Panc1 (cell line): ENCODE measurements around the gene HTR1D. TPM values are rescaled to one million over a fixed set of nuclear protein-coding genes. Genes with fewer than 3 reads are reported as not detected.
"Not testable (repeated sequence)": the region's sequence is repeated elsewhere in the genome, so short reads cannot be mapped to it uniquely, and the experiment has no call there.

Experiments used
- ATAC-seq: fragments of 200-7000 bp; cut with Tn5 transposase; 2 replicates; pipeline ENCODE4 v1.9.1; 2020; ENCODE audit warnings: mild to moderate bottlenecking, moderate library complexity
- BruUV-seq: library from RNA; stranded (reverse); fragments of 400-500 nt; replicated peaks from 2 replicates; lab custom pipeline; 2021; lab: Mats Ljungman, UMichigan
- CTCF ChIA-PET: fragments of 300-600 bp; sonication (Branson Sonifier 250); formaldehyde crosslinking; loops from one replicate; lab custom pipeline; 2022; ENCODE audit warnings: antibody characterized with exemption; lab: Charles Lee
- POLR2A ChIA-PET: fragments of 300-600 bp; sonication (Branson Sonifier 250); formaldehyde crosslinking; loops from one replicate; lab custom pipeline; 2022; ENCODE audit warnings: antibody characterized with exemption; lab: Charles Lee
- DNase-seq: peaks from one replicate; pipeline ENCODE4 v3.0.0-alpha.2; 2010; ENCODE audit warnings: low read depth, low spot score
- H3K27ac ChIP-seq: 2 replicates; pipeline ENCODE4 v1.5.1; 2011; ENCODE audit warnings: mild to moderate bottlenecking, low read length, inconsistent platforms
- H3K27me3 ChIP-seq: fragments of 200-500 bp; sonication (Bioruptor generic); 2 replicates; pipeline ENCODE4 v1.6.0; 2014; ENCODE audit warnings: low read length, inconsistent platforms; ENCODE audit not compliant: control insufficient read depth, insufficient read depth
- H3K36me3 ChIP-seq: fragments of 200-500 bp; sonication (Bioruptor generic); 2 replicates; pipeline ENCODE4 v1.5.1; 2014; ENCODE audit warnings: inconsistent platforms, mild to moderate bottlenecking, low read length, moderate library complexity; ENCODE audit not compliant: control insufficient read depth, insufficient read depth
- H3K4me1 ChIP-seq: 2 replicates; pipeline ENCODE4 v1.5.1; 2011; ENCODE audit warnings: inconsistent platforms, mild to moderate bottlenecking, low read length, moderate library complexity; ENCODE audit not compliant: control insufficient read depth, insufficient read depth
- H3K4me3 ChIP-seq, 2 experiments: 2 replicates each; pipeline ENCODE4 v1.5.1; 2011 to 2012; ENCODE audit warnings: low read depth in 2 of 2, low read length in 2 of 2, mild to moderate bottlenecking in 2 of 2, inconsistent platforms in 1 of 2, moderate library complexity in 1 of 2
- H3K9me3 ChIP-seq: fragments of 200-500 bp; sonication (Bioruptor generic); 2 replicates; pipeline ENCODE4 v1.5.1; 2014; ENCODE audit warnings: low read depth, mild to moderate bottlenecking, inconsistent platforms, low read length, moderate library complexity; ENCODE audit not compliant: control insufficient read depth, insufficient read depth
- CTCF ChIP-seq: fragments of 450-650 bp; IDR thresholded peaks from 2 replicates; pipeline ENCODE4 v1.5.1; 2017; ENCODE audit warnings: mild to moderate bottlenecking
- POLR2AphosphoS5 ChIP-seq: IDR thresholded peaks from 2 replicates; pipeline ENCODE4 v1.6.1; 2012; ENCODE audit warnings: mild to moderate bottlenecking, low read depth, low read length, moderate library complexity
- REST ChIP-seq, 2 experiments: IDR thresholded peaks; 2 replicates each; pipeline ENCODE4 v1.6.1; 2011 to 2012; ENCODE audit warnings: low read depth in 2 of 2, control low read depth in 1 of 2, low read length in 1 of 2, mild to moderate bottlenecking in 1 of 2, moderate library complexity in 1 of 2; ENCODE audit not compliant: insufficient read depth in 1 of 2
- SIN3A ChIP-seq: IDR thresholded peaks from 2 replicates; pipeline ENCODE4 v1.6.1; 2012; ENCODE audit warnings: low read depth, mild to moderate bottlenecking, low read length, moderate library complexity, borderline replicate concordance; ENCODE audit not compliant: insufficient read depth
- TCF7L2 ChIP-seq: IDR thresholded peaks from 2 replicates; pipeline ENCODE4 v1.6.1; 2011; ENCODE audit warnings: mild to moderate bottlenecking, low read depth, low read length, inconsistent platforms
- in situ Hi-C: cut with HindIII; loops from 2 replicates; pipeline ENCODE4 v1.10.0; 2016; ENCODE audit warnings: low sequenced_read_pairs, low pct_unique_long_range_greater_than_20kb
- intact Hi-C: fragments of 100-400 bp; cut with micrococcal nuclease; formaldehyde crosslinking; loops from one replicate; pipeline ENCODE4 v1.10.0; 2022; ENCODE audit not compliant: unreplicated experiment
- total RNA-seq: library from RNA; stranded (reverse); gene quantifications from one replicate; pipeline ENCODE4 v1.2.1, GENCODE V29; 2021; ENCODE audit not compliant: unreplicated experiment

Gene HTR1D
- total RNA-seq, 1 experiment from 2014 or later: 3.5 TPM

GRCh38 chr1:23227806-23228205 lies 10.5 kb upstream of the HTR1D start:
- TF ChIP-seq SIN3A (no peak), TCF7L2 (no peak), REST (IDR thresholded peaks at IDR 0.05; ENCODE audit: insufficient read depth in 1 of 2, low read depth in 2 of 2, low read length in 1 of 2) (no peak)
- CTCF ChIA-PET: interaction anchor here (1.0 kb wide), 1 partner anchor 35 kb away, joined by 4 read pairs; no protein-coding TSS in a partner anchor
- no peak overlapping the region for H3K4me3 ChIP-seq
- H3K9me3 ChIP-seq: no peaks in the 10 kb centered on the region
- in situ Hi-C loops: no loop called here
- no peak for DNase-seq
- no peaks in the 10 kb centered on the region for H3K27me3 ChIP-seq
- no TSS peak for BruUV-seq
- POLR2A ChIA-PET: interaction anchor here (0.6 kb wide), 1 partner anchor 1272 kb away, joined by 4 read pairs; no protein-coding TSS in a partner anchor
- intact Hi-C loops: loop anchor here (10.0 kb wide), 1 partner anchor 47 kb away; no protein-coding TSS in a partner anchor
- no peaks in the 10 kb centered on the region for H3K36me3 ChIP-seq
- peaks cover 6% of the 10 kb centered on the region for H3K4me1 ChIP-seq
- no peak overlapping the region for H3K27ac ChIP-seq
- no peak for ATAC-seq

- no peak for TF ChIP-seq CTCF
- TF ChIP-seq SIN3A: no peak
- TF ChIP-seq TCF7L2: no peak
- TF ChIP-seq POLR2AphosphoS5: no peak
- no peak for TF ChIP-seq REST (IDR thresholded peaks at IDR 0.05; ENCODE audit: insufficient read depth in 1 of 2, low read depth in 2 of 2, low read length in 1 of 2)
- peak; percentile 50 for ATAC-seq
- Histone ChIP-seq H3K27ac (no peak overlapping the region; the same call in 1 of the 2 replicates), H3K36me3 (no peaks in the 10 kb centered on the region), H3K4me1 (peaks cover 6% of the 10 kb centered on the region), H3K9me3 (no peaks in the 10 kb centered on the region), H3K4me3 (no peak overlapping the region), H3K27me3 (no peaks in the 10 kb centered on the region)
- intact Hi-C loops (loop anchor here (10.0 kb wide), 1 partner anchor 50 kb away; no protein-coding TSS in a partner anchor), in situ Hi-C loops (no loop called here)
- ChIA-PET CTCF (no interaction called here), POLR2A (no interaction called here)
- no peak for DNase-seq
- BruUV-seq: no TSS peak
Measured at GRCh38 chr1:23224739-23225648, 7.7 kb upstream of the HTR1D start.

- ATAC-seq, H3K9me3 ChIP-seq, H3K4me3 ChIP-seq, DNase-seq, H3K4me1 ChIP-seq, H3K36me3 ChIP-seq, in situ Hi-C loops, H3K27ac ChIP-seq, BruUV-seq, H3K27me3 ChIP-seq, CTCF ChIA-PET: not testable (repeated sequence)
- POLR2A ChIA-PET: interaction anchor here (0.7 kb wide), 1 partner anchor 103 kb away, joined by 5 read pairs; no protein-coding TSS in a partner anchor
- intact Hi-C loops: loop anchor here (10.0 kb wide), 1 partner anchor 51 kb away; no protein-coding TSS in a partner anchor
Measured at GRCh38 chr1:23223963-23224362, 6.7 kb upstream of the HTR1D start.
